Tibial nerve (tissue), 4 donors: ENCODE measurements around the gene TMEM26.

ENCODE experiments used
- CTCF ChIP-seq, 5 experiments: fragments of 200-600 bp in 3 of 5; fragments of 450-650 bp in 2 of 5; sonication (generic) in 3 of 5; IDR thresholded peaks; one replicate each; pipeline ENCODE4 v1.5.1; 2016 to 2019; ENCODE audit warnings: antibody characterized with exemption in 5 of 5, mild to moderate bottlenecking in 3 of 5, moderate library complexity in 2 of 5
- EP300 ChIP-seq, 2 donors: sonication (generic); formaldehyde crosslinking; IDR thresholded peaks; one replicate each; pipeline ENCODE4 v1.6.1; 2017; ENCODE audit warnings: antibody characterized with exemption in 2 of 2, mild to moderate bottlenecking in 1 of 2
- POLR2A ChIP-seq, 2 donors: fragments of 450-650 bp; IDR thresholded peaks; one replicate each; pipeline ENCODE4 v1.6.1; 2017; ENCODE audit warnings: antibody characterized with exemption in 2 of 2, mild to moderate bottlenecking in 2 of 2, moderate library complexity in 2 of 2

- TF ChIP-seq CTCF (IDR thresholded peaks at IDR 0.05) (no peak), POLR2A (IDR thresholded peaks at IDR 0.05) (no peak), EP300 (IDR thresholded peaks at IDR 0.05) (no peak)
These were observed 63.3 kb downstream of the TMEM26 start for GRCh38 chr10:61389887-61390286.
